Uterus (tissue), 2 donors: Measurements from ENCODE around the gene EEF1AKMT2.
A peak's percentile ranks its signal among the peaks of the same experiment; 100 is the strongest.

Experiments used
- POLR2A ChIP-seq, 2 donors: fragments of 450-650 bp; IDR thresholded peaks; one replicate each; pipeline ENCODE4 v1.6.1; 2016; ENCODE audit warnings: antibody characterized with exemption in 2 of 2, mild to moderate bottlenecking in 1 of 2, moderate library complexity in 1 of 2
- TF ChIP-seq, protein P1 (sequence below), 4 experiments: fragments of 200-600 bp in 2 of 4; fragments of 450-650 bp in 2 of 4; sonication (generic) in 2 of 4; IDR thresholded peaks; one replicate each; pipeline ENCODE4 v1.5.1; 2016 to 2019; ENCODE audit warnings: antibody characterized with exemption in 4 of 4, mild to moderate bottlenecking in 2 of 4, moderate library complexity in 1 of 4

- TF ChIP-seq, protein P1, sequence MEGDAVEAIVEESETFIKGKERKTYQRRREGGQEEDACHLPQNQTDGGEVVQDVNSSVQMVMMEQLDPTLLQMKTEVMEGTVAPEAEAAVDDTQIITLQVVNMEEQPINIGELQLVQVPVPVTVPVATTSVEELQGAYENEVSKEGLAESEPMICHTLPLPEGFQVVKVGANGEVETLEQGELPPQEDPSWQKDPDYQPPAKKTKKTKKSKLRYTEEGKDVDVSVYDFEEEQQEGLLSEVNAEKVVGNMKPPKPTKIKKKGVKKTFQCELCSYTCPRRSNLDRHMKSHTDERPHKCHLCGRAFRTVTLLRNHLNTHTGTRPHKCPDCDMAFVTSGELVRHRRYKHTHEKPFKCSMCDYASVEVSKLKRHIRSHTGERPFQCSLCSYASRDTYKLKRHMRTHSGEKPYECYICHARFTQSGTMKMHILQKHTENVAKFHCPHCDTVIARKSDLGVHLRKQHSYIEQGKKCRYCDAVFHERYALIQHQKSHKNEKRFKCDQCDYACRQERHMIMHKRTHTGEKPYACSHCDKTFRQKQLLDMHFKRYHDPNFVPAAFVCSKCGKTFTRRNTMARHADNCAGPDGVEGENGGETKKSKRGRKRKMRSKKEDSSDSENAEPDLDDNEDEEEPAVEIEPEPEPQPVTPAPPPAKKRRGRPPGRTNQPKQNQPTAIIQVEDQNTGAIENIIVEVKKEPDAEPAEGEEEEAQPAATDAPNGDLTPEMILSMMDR (IDR thresholded peaks at IDR 0.05) = peak in 3 of 4 experiments; percentile 27 to 87 (median 58)
- peak; percentile 38 to 74 for TF ChIP-seq POLR2A (IDR thresholded peaks at IDR 0.05)
Measured at GRCh38 chr10:124744102-124745050, 47.3 kb downstream of the EEF1AKMT2 start, which contains the start of gene FAM53B.
